Measurements from ENCODE around the gene GPATCH8.

DNA sequence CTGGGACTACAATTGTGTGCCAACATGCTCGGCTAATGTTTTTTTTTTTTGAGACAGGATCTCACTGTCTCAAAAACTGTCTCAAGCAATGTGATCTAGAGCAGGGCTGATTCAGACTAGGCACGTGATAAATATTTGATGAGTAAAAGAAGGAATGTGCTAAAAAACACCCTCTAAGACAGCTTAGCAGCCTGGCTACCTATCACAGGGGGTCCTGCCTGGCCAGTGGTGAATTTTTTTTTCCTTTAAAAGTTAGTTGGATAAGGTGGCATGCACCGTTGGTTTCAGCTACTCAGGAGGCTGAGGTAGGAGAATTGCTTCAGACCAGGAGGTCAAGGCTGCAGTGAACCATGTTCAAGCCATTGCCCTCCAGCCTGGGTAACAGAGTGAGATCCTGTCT, 14.8 kb upstream of the GPATCH8 start:
- TF ChIP-seq, protein P1, sequence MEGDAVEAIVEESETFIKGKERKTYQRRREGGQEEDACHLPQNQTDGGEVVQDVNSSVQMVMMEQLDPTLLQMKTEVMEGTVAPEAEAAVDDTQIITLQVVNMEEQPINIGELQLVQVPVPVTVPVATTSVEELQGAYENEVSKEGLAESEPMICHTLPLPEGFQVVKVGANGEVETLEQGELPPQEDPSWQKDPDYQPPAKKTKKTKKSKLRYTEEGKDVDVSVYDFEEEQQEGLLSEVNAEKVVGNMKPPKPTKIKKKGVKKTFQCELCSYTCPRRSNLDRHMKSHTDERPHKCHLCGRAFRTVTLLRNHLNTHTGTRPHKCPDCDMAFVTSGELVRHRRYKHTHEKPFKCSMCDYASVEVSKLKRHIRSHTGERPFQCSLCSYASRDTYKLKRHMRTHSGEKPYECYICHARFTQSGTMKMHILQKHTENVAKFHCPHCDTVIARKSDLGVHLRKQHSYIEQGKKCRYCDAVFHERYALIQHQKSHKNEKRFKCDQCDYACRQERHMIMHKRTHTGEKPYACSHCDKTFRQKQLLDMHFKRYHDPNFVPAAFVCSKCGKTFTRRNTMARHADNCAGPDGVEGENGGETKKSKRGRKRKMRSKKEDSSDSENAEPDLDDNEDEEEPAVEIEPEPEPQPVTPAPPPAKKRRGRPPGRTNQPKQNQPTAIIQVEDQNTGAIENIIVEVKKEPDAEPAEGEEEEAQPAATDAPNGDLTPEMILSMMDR (conservative IDR thresholded peaks at IDR 0.05; ENCODE audit: low read depth, low read length): no peak
- no peak for TF ChIP-seq EZH2 (IDR thresholded peaks at IDR 0.05; ENCODE audit: borderline replicate concordance, low read depth, low read length, poor library complexity, severe bottlenecking)
